Karpas-422 (cell line): ENCODE measurements around the gene RIPOR2. TPM values are rescaled to one million over a fixed set of nuclear protein-coding genes. Genes with fewer than 3 reads are reported as not detected.

Experiments used
- DNase-seq: peaks from one replicate; pipeline ENCODE4 v3.0.0-alpha.2; 2015
- H2AFZ ChIP-seq: fragments of 200-600 bp; sonication (generic); 2 replicates; pipeline ENCODE4 v1.6.1; 2014; ENCODE audit warnings: antibody characterized with exemption, low read length, mixed read lengths
- H3K27ac ChIP-seq: fragments of 200-600 bp; sonication (generic); 2 replicates; pipeline ENCODE4 v1.5.1; 2014; ENCODE audit warnings: mild to moderate bottlenecking, low read length, moderate library complexity
- H3K27me3 ChIP-seq: fragments of 200-600 bp; sonication (generic); 2 replicates; pipeline ENCODE4 v1.6.1; 2014; ENCODE audit warnings: low read length, mixed read lengths
- H3K36me3 ChIP-seq: fragments of 200-600 bp; sonication (generic); 2 replicates; pipeline ENCODE4 v1.6.1; 2014; ENCODE audit warnings: low read length, mixed read lengths; ENCODE audit not compliant: insufficient read depth
- H3K4me1 ChIP-seq: fragments of 200-600 bp; sonication (generic); 2 replicates; pipeline ENCODE4 v1.6.1; 2014; ENCODE audit warnings: mild to moderate bottlenecking, low read length, mixed read lengths
- H3K4me2 ChIP-seq: fragments of 200-600 bp; sonication (generic); 2 replicates; pipeline ENCODE4 v1.6.1; 2014; ENCODE audit warnings: low read length, low read depth, mild to moderate bottlenecking; ENCODE audit not compliant: poor library complexity, severe bottlenecking
- H3K4me3 ChIP-seq: fragments of 200-600 bp; sonication (generic); 2 replicates; pipeline ENCODE4 v1.5.1; 2014; ENCODE audit warnings: mild to moderate bottlenecking, antibody characterized with exemption, low read length, mixed read lengths
- H3K79me2 ChIP-seq: fragments of 200-600 bp; sonication (generic); 2 replicates; pipeline ENCODE4 v1.6.1; 2014; ENCODE audit warnings: mild to moderate bottlenecking, low read length, mixed read lengths
- H3K9ac ChIP-seq: fragments of 200-600 bp; sonication (generic); 2 replicates; pipeline ENCODE4 v1.6.0; 2014; ENCODE audit warnings: low read length
- H3K9me2 ChIP-seq: fragments of 200-600 bp; sonication (generic), shearing (Covaris generic); replicated peaks from 2 replicates; pipeline ENCODE4 v1.6.0; 2014; ENCODE audit warnings: mild to moderate bottlenecking, low read length, moderate library complexity; ENCODE audit not compliant: insufficient read depth
- H3K9me3 ChIP-seq: fragments of 300-700, 200-600 bp; sonication (generic); 2 replicates; pipeline ENCODE4 v1.6.1; 2014; ENCODE audit warnings: low read length, mixed read lengths
- H4K20me1 ChIP-seq: fragments of 200-600 bp; sonication (generic); 2 replicates; pipeline ENCODE4 v1.6.1; 2014; ENCODE audit warnings: mild to moderate bottlenecking, antibody characterized with exemption, low read length, low read depth; ENCODE audit not compliant: insufficient read depth
- total RNA-seq: library from RNA; depleted of rRNA; stranded (reverse); fragments of >200 nt; shearing (Covaris generic); gene quantifications from 2 replicates; pipeline ENCODE4 v1.2.3, GENCODE V29; 2014; ENCODE audit warnings: low replicate concordance; rRNA removed

RIPOR2 gene
- total RNA-seq: 72.1 and 73.8 TPM in 2 replicates

- H3K27me3 ChIP-seq: no peaks in the 10 kb centered on the region
- peak within 1 kb of the TSS; percentile 71 for H3K4me3 ChIP-seq
- DNase-seq: peak; percentile 94
- H3K79me2 ChIP-seq: peaks cover 63% of the 10 kb centered on the region
- peak within 1 kb of the TSS; percentile 69 for H3K9ac ChIP-seq
- peaks cover under 1% of the 10 kb centered on the region; the same call in 1 of the 2 replicates for H4K20me1 ChIP-seq
- peak within 1 kb of the TSS; percentile 89 for H3K27ac ChIP-seq
- H3K9me3 ChIP-seq: no peaks in the 10 kb centered on the region
- H2AFZ ChIP-seq: no peak within 1 kb of the TSS
- no peaks in the 10 kb centered on the region for H3K36me3 ChIP-seq
- H3K4me1 ChIP-seq: peaks cover 95% of the 10 kb centered on the region
- peak within 1 kb of the TSS; percentile 91 for H3K4me2 ChIP-seq
- H3K9me2 ChIP-seq: no peaks in the 10 kb centered on the region
These were observed at the start of gene RIPOR2 for GRCh38 chr6:24935366-24936152. Gene RIPOR2 (minus strand): TSS chr6:24935960. CDS start chr6:24935898, 62 bp downstream.

GRCh38 chr6:24985323-24985722, 49.6 kb upstream of the RIPOR2 start:
- H4K20me1 ChIP-seq: no peaks in the 10 kb centered on the region
- DNase-seq: no peak
- peaks cover 35% of the 10 kb centered on the region for H3K79me2 ChIP-seq

GRCh38 chr6:24982231-24982630, 46.5 kb upstream of the RIPOR2 start:
- Histone ChIP-seq H3K9ac (no peak overlapping the region), H3K9me3 (no peaks in the 10 kb centered on the region), H3K27me3 (no peaks in the 10 kb centered on the region), H4K20me1 (no peaks in the 10 kb centered on the region), H2AFZ (no peak overlapping the region), H3K79me2 (peaks cover 26% of the 10 kb centered on the region; the same call in 1 of the 2 replicates), H3K27ac (no peak overlapping the region; the same call in 1 of the 2 replicates), H3K4me1 (peaks cover 9% of the 10 kb centered on the region), H3K4me2 (no peak overlapping the region), H3K9me2 (no peaks in the 10 kb centered on the region), H3K4me3 (no peak overlapping the region), H3K36me3 (peaks cover 7% of the 10 kb centered on the region; the same call in 1 of the 2 replicates)
- DNase-seq: no peak

More at GRCh38 chr6:24985323-24985722, 49.6 kb upstream of the RIPOR2 start:
- Histone ChIP-seq H3K9me2 (no peaks in the 10 kb centered on the region), H2AFZ (no peak overlapping the region), H3K4me2 (no peak overlapping the region), H3K9ac (no peak overlapping the region), H3K27ac (no peak overlapping the region), H3K4me1 (peaks cover 27% of the 10 kb centered on the region), H3K27me3 (no peaks in the 10 kb centered on the region), H3K4me3 (no peak overlapping the region), H3K36me3 (0 out of 2 replicates have a peak, but pooled peaks cover 7% of the 10 kb centered on the region), H3K9me3 (no peaks in the 10 kb centered on the region)

- Histone ChIP-seq H3K4me1 (peaks cover 9% of the 10 kb centered on the region), H3K36me3 (peaks cover 7% of the 10 kb centered on the region; the same call in 1 of the 2 replicates), H3K27ac (no peak overlapping the region), H4K20me1 (no peaks in the 10 kb centered on the region), H2AFZ (no peak overlapping the region), H3K79me2 (peaks cover 25% of the 10 kb centered on the region; the same call in 1 of the 2 replicates), H3K9me3 (no peaks in the 10 kb centered on the region), H3K4me3 (no peak overlapping the region), H3K4me2 (no peak overlapping the region), H3K9ac (no peak overlapping the region), H3K27me3 (no peaks in the 10 kb centered on the region), H3K9me2 (no peaks in the 10 kb centered on the region)
- DNase-seq: no peak
These were observed 45.6 kb upstream of the RIPOR2 start for GRCh38 chr6:24981386-24981760.

GRCh38 chr6:24980507-24981385, 45.0 kb upstream of the RIPOR2 start:
- Histone ChIP-seq H2AFZ (no peak overlapping the region), H3K4me1 (peaks cover 9% of the 10 kb centered on the region)

GRCh38 chr6:24979176-24979575, 43.4 kb upstream of the RIPOR2 start:
- no peak for DNase-seq
- Histone ChIP-seq H2AFZ (no peak overlapping the region), H3K4me2 (no peak overlapping the region), H3K4me3 (no peak overlapping the region), H3K9ac (no peak overlapping the region), H3K27me3 (no peaks in the 10 kb centered on the region), H3K9me3 (no peaks in the 10 kb centered on the region), H3K27ac (no peak overlapping the region), H3K9me2 (no peaks in the 10 kb centered on the region), H3K36me3 (no peaks in the 10 kb centered on the region; the same call in 1 of the 2 replicates), H3K4me1 (peaks cover 21% of the 10 kb centered on the region), H3K79me2 (peaks cover 14% of the 10 kb centered on the region; the same call in 1 of the 2 replicates), H4K20me1 (no peaks in the 10 kb centered on the region)

More at GRCh38 chr6:24980507-24981385, 45.0 kb upstream of the RIPOR2 start:
- Histone ChIP-seq H3K36me3 (peaks cover under 1% of the 10 kb centered on the region; the same call in 1 of the 2 replicates), H4K20me1 (no peaks in the 10 kb centered on the region), H3K4me3 (no peak overlapping the region), H3K27me3 (no peaks in the 10 kb centered on the region), H3K9me2 (no peaks in the 10 kb centered on the region), H3K79me2 (peaks cover 19% of the 10 kb centered on the region; the same call in 1 of the 2 replicates), H3K4me2 (no peak overlapping the region), H3K9ac (no peak overlapping the region), H3K9me3 (no peaks in the 10 kb centered on the region), H3K27ac (no peak overlapping the region)
- no peak for DNase-seq

- Histone ChIP-seq H3K27me3 (no peaks in the 10 kb centered on the region), H3K9me2 (no peaks in the 10 kb centered on the region), H3K9me3 (no peaks in the 10 kb centered on the region), H4K20me1 (no peaks in the 10 kb centered on the region), H3K4me1 (peaks cover 12% of the 10 kb centered on the region), H3K4me3 (no peak overlapping the region), H2AFZ (no peak overlapping the region), H3K36me3 (no peaks in the 10 kb centered on the region; the same call in 1 of the 2 replicates), H3K4me2 (peak overlapping the region; percentile 11), H3K79me2 (peaks cover 26% of the 10 kb centered on the region), H3K9ac (no peak overlapping the region), H3K27ac (no peak overlapping the region)
- peak; percentile 55 for DNase-seq
These were observed 38.7 kb upstream of the RIPOR2 start for GRCh38 chr6:24974182-24975171.
